Stimulated activated CD8-positive, alpha-beta memory T cell treated with anti-CD3 and anti-CD28 coated beads, Interleukin-15, amount 100 ng/mL, for 24 hours (primary cell): ENCODE data around the gene ADAMTSL4.

ENCODE experiments used
- DNase-seq: peaks from one replicate; pipeline ENCODE4 v3.0.0-alpha.2; 2020; ENCODE audit warnings: low read depth

ADAMTSL4 gene

DNA sequence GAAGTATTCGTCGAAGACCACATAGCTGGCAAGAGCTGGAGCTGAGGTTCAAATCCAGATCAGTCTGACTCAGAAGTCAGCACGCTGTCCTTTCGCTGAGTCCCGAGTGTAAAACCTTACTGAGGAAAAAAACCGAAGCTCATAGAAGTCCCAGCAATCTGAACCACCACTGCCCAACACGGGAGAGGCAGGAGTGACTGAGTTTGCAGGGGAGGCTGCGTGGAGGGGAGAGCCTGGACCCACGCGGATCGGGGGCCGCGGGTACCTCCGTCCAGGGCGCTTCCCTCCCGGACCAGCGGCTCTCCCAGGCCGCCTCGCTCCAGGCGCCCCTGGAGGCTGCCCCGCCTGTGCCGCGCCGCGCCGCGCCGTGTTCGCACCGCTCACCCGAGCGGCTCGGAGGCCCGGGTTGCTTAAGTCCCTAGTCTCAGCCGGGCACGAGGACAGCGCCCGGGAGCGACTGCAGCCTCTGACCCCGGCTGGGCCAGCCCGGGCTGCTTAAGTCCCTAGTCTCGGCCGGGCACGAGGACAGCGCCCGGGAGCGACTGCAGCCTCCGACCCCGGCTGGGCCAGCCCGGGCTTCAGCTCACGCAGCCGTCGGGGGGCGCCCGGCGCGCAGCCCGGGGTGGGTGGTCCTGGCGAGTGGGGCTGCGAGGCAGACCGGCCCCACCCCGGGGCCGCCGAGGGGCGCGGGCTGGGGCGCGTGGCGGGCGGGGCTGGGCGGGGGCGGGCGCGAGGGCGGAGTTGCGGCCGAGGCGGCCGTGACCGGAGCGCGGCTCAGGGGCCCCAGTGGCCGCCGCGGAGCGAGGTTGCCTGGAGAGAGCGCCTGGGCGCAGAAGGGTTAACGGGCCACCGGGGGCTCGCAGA lies at the start of gene ADAMTSL4:
Gene ADAMTSL4, plus strand, starts transcription at position 777 of the 864 bp plus-strand sequence. CDS start 2,881 bp downstream, outside the sequence.
- no peak for DNase-seq

DNA sequence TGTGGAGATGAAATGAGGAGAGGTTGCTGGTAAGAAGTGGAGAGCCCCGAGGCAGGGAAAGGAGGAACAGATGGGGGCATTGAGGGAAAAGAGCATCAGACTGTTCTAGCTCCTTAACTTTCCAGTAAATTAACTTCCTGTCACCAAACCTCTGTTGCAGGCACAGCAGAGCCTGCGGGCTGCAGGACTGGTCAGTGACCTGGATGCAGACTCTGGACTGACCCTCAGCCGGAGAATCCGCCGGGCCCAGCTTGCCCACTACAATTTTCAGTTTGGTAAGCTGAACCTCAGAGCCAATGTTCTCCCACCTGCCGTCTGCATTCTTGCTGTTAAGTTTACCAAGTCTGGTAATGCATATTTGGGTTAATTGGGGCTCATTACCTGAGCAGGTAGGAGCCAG lies 43.8 kb upstream of the ADAMTSL4 start:
- DNase-seq, result no peak

DNA sequence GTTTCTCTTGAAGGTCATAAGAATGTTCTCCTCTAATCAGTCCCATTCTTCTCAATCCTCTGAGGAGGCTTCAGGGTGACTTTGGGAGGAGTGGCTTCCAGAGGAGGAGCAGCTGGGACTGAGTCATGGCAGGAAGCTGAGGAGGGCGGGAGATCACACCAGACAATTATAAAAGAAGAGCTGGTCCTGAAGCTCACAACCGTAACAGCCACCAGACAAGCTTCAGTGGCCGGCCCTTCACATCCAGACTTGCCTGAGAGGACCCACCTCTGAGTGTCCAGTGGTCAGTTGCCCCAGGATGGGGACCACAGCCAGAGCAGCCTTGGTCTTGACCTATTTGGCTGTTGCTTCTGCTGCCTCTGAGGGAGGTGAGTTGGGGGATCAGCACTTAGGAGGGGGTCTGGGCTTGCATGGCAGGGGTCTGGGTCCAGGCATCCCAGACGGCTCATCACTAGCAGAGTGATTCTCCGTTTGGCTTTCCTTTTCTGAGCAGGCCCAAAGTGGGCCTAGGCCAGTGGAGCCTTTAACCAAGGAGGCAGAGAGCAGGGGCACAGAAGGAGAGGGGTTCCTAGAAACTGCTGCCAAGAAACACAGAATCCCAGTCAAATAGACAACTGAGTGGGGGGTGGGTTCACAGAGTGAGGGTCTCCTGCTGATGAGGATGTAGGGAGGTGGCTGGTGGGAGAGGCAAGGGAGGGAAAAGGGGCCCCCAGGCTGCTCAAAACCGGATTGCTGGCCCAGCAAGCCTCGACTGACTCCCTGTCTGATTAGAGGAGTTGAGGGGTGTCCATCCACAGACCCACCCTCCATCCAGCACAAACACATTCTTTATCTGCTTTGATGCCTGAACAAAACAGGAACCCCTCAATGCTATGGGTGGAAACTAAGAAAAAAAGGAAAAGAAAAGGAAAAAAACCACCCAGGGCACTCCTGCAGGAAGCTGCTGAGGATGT lies 41.0 kb upstream of the ADAMTSL4 start, which contains the start of gene ECM1:
Gene ECM1, plus strand, starts transcription at position 198 of the 953 bp plus-strand sequence. Its CDS starts 101 bp downstream, at position 299.
- no peak for DNase-seq

DNA sequence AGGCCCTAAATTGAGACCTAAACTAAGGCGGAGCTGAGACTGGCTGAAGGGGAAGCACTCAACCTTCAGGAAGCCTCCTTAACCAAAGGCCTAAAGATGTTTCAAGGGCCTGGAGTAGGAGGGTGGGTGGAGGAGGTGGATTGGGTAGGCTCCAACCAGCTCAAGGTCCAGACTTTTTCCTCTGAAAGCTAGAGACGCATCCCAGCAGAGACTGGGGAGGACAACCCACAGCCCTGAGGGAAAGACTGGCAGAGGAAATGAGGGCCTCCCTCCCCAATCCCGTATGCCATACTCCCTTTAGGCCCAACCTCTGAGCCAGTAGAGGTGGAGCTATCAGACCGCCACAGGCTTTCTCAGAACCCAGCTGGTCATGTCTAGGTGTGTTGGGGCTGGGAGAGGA lies 40.2 kb upstream of the ADAMTSL4 start:
- no peak for DNase-seq

DNA sequence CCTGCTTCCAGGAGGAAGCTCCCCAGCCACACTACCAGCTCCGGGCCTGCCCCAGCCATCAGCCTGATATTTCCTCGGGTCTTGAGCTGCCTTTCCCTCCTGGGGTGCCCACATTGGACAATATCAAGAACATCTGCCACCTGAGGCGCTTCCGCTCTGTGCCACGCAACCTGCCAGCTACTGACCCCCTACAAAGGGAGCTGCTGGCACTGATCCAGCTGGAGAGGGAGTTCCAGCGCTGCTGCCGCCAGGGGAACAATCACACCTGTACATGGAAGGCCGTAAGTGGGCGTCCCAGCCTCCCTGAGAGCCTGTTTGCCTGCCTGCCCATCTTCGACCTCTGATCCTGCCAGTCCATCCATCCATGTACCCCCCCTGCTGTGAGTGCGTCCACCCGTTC lies 37.7 kb upstream of the ADAMTSL4 start:
- DNase-seq, result no peak

DNA sequence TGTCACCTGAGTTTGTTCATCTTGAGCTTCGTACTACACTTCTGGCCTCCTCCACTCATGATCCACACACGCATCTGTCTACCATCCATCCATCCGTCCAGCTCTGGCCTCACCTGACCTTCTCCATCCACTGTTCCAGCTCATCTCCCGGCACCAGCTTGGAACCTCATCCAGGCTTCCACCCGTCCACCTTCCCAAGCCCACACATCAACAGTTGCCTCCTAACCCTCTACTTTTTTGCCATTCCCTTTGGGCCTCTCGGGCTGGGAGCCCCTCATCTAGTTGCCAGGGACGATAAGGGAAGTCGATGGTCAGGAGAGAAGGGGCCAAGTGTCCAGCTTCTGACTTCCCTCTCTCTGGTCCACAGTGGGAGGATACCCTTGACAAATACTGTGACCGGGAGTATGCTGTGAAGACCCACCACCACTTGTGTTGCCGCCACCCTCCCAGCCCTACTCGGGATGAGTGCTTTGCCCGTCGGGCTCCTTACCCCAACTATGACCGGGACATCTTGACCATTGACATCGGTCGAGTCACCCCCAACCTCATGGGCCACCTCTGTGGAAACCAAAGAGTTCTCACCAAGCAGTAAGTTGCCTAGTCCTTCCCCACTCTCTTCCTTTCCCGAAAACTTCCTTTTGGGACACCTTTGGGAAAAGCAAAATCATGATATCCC lies 37.1 kb upstream of the ADAMTSL4 start:
- no peak for DNase-seq

DNA sequence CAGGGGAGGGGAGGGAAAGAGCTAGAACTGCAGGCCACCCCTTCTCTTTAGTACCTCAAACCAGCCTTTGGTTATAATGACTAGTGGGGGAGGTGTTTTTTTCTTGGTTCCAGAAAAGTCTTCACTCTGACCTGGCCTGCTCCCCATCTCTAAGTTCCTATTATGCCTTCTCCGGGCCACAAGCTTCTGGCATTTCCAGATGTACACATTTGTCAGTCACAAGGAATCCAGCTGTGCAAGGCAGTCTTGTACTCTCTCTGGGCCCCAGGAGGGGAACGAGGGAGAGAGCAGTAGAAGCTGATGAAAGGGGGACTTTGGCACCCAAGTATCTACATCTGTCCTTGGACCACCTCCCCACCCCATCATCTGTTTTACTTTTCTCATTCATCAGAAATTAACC lies 36.4 kb upstream of the ADAMTSL4 start:
- no peak for DNase-seq

DNA sequence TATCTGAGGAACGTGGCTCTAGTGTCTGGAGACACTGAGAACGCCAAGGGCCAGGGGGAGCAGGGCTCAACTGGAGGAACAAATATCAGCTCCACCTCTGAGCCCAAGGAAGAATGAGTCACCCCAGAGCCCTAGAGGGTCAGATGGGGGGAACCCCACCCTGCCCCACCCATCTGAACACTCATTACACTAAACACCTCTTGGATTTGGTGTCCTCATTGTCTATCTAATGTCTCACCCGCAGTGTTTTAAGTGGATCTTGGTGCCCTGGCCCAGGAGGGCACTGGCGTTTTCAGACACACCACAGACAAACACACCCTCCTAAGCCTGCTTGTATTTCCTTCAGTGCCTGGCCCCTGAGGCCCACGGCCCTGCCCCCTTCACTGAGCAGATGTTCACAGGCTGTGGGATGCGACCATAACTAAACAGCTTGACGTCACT lies 35.8 kb upstream of the ADAMTSL4 start:
- DNase-seq, result no peak

DNA sequence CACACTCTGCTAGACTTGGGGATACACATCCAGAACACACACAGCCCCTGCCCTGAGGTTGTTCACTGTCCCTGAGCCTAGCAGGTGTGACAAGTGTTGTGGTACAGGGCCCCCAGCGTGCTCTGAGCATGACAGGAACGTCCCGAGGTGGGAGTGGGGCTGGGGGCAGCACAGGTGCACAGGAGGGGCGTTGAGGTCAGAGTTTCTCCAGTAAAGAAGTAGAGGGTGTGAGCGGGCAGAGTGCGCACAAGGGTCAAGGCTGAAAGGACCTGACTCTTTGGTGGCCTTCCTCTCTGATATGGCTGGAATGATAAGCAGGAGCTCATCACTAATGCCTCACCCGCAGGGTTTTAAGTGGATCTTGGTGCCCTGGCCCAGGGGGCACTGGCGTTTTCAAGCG lies 34.9 kb upstream of the ADAMTSL4 start:
- no peak for DNase-seq

DNA sequence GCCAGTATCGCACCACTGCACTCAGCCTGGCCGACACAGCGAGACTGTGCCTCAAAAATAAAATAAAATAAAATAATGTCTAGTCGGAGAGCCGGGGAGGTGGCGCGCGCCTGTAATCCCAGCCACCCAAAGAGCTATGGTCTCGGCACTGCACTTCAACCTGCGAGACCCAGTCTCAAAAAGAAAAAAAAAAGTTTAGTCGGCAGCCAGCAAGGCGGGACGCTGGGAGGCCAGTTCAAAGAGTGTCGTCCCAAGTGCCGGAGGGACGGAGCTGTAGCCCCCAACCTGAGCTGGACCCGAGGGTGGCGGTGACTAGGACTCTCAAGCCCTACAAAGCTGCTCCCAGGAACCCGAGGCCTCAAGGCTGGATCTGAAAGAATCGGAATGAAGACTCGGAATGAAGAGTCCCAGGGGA lies 34.3 kb upstream of the ADAMTSL4 start:
- no peak for DNase-seq

DNA sequence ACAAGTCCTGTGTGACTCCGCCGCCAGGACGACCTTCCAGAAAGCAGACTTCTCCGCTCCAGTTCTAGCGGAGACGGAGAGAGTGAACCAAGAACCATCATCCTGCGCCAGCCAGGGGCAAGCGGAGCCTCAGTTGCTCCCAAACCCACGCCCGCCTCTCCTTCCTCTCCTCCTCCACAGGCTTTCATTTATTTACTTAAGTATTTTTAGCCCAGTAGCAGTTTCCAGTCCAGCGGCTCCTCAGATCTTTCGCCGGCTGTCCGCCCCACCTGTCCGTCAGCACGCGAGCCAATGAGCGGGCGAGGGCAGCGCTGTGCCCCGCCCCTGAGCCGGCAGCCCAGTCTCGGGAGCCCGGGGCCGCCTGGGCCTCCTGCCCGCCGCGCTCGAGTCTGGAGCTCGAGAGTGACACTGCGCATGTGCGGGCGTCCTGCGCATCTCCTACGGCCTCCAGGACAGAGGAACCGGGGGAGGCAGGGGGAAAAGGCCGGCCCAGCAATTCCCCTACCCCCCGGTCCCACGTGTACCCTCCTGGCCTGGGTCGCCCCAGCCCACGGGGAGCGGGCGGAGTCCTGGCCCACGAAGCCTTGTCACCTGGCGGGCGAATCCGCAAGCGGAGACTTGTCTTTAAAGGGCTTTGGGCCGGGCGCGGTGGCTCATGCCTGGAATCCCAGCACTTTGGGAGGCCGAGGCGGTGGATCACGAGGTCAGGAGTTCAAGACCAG lies 33.7 kb upstream of the ADAMTSL4 start, which contains the start of gene FALEC:
Gene FALEC, plus strand, starts transcription at position 425 of the 722 bp plus-strand sequence.
- peak; percentile 86 for DNase-seq

DNA sequence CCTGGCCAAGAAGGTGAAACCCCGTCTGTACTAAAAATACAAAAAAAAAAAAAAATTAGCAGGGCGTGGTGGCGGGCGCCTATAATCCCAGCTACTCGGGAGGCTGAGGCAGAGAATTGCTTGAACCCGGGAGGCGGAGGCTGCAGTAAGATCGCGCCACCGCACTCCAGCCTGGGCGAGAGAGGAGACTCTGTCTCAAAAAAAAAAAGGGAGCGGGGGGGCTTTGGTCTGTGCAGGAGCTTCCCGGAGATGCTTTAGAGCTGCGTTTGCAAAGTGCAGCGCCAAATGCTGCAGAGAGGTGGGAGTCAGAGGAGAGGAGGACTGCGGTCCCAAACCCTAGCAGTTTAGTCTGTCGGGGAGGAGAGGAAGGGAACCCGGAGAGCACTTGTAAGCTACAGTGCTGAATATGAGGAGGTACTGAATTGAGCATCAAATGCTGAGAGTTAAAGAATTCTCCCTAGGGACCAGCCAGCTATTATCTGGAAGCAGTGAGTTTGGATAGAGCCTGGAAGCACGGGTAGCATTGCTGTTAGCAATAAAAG lies 33.1 kb upstream of the ADAMTSL4 start:
- DNase-seq, result no peak

DNA sequence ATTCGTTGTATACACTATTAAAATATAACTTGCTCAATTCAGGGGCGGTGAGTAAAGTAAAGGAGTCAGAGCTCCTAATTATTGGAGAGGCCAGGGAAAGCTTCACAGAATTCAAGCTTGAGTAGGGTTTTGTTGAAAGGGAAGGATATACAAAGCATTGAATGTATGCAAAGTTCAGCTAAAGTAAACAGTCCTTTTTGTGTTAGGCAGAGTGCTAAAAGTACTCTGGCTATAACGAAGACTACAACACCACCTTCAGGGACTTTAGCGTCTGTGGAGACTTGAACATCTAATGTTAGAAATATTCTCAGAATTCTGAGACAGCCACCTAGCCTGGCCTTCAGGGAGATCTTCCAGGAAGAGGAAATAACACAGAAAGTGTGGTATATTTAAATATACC lies 32.6 kb upstream of the ADAMTSL4 start:
- DNase-seq, result no peak

DNA sequence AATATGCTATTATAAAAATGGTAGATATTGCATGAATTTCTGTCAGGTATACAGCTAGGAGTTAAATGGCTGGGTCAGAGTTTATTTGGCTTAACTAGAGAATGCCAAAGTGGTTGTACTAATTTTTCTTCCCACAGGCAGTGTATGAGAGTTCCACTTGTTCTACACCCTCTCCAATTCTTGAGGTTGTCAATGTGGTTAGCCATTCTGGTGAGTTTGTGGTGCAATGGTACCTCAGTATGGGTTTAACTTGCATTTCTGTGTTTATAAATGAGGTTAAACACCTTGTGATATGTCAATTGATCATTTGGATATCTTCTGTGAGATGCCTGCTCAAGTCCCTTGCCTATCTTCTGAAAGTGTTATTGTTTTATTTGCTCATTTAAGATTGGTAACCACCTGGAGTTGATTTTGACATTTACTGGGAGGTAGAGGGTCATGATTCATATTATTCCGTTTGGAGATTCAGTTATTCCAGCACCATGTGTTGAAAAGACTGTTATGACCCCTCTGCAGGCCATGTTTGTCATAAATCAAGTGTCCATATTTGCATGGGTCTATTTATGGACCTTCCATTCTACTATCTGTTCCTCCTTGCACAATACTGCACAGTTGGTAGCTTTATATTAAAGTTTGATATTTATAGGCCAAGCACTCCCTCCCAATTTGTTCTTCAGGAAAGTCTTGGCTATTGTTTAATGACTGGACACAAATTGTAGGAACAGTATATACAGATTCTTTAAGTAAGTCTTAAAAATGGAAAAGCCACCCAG lies 27.8 kb upstream of the ADAMTSL4 start:
- DNase-seq, result no peak

DNA sequence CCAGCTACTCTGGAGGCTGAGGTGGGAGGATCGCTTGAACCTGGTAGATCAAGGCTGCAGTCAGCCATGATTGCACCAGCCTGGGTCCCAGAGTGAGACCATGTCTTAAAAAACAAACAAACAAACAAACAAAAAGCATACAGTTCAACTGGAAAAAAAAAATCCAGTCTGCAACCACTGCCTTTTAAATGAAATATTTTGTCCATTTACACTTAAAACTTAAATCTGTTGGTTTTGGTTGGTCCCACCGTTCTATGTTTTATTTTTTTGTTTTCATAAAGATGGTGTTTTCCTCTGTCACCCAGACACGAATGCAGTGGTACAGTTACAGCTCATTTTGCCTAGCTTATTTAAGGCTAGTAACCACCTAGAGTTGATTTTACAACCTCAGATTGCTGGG lies 23.9 kb upstream of the ADAMTSL4 start:
- no peak for DNase-seq

DNA sequence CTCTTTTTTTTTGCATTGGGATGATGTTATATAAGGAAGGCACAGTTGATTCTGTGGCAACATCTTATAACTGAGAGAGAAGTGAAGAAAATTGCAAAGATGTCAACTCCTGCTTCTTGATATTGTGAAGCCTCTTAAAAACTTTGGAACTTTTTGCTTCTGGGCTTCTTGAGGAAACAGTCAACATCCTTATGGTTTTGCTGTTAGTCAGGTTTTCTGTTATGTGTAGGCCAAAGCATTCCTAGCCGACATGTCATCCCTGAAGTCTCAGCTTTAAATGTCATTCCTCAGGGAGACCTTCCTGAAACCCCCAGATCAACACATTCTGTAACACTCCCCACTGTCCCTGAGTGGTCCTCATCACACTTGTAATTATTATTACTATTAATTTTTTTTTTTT lies 21.0 kb upstream of the ADAMTSL4 start:
- no peak for DNase-seq

DNA sequence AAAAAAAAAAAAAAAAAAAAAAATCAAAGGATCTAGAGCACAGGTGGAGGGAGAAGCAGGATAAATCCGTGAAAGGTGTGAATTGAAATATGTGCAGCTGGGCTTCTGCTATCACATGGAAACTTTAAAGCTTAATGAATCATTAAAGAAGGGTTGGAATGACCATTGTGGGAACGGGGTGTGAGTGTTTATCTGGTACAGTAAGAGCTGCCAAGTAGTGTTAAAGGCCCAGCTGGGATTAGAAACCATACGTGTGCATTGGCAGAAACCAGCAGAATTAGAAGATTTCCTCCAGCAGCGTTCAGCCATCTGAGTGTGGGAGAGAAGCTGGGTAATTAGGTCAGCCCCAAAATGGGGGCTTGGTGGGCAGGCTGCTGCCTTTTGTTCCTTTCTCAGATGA lies 20.2 kb upstream of the ADAMTSL4 start:
- DNase-seq, result no peak

DNA sequence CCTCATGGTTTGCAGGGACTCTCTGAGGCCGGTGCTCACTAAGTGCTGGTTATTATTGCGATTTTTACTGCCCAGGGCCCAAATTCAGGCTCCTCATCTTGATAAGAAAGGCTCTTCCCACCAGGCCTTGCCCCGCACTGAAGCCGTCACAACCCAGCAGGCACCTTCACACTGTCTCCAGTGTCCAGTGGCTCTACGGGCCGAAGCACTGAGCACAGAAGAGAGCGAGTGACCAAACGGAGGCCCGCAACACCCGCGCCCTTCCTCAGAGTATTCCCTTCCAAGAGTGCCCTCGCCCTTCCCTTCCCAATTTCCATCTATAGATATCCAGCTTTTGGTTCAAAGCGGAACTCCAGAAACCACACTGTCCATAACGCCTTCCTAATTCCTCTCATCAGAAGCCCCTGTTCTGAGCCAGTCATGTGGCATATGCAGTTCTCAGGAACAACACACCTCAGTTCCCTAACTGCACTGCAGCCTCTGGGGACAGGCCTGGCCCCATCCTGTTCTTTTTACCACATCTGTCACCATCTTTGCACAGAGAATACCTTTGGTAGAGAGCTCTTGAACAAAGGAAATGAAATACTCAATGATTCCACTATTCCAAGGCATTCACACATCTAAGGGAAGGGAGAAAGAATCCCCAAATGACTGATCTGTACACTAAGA lies 18.6 kb upstream of the ADAMTSL4 start:
- DNase-seq, result no peak

DNA sequence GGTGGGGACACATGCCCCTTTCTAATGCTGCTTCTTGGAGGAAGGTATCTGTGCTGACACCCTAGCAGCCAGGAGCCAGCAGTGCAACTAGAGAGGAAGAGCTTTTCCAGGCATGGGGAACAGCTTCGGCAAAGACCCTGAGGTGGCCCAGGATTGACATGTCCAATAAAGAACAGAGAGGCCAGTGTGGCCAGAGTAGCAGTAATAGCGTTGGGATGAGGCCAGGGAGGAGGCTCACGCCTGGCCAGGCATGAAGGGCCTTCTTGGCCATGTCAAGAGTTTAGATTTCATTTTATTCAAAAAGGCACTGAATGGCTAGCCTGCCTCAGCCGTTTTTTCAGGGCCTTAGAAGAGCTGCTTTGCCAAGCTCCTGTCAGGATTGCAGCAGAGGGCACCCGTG lies 16.3 kb upstream of the ADAMTSL4 start:
- no peak for DNase-seq

DNA sequence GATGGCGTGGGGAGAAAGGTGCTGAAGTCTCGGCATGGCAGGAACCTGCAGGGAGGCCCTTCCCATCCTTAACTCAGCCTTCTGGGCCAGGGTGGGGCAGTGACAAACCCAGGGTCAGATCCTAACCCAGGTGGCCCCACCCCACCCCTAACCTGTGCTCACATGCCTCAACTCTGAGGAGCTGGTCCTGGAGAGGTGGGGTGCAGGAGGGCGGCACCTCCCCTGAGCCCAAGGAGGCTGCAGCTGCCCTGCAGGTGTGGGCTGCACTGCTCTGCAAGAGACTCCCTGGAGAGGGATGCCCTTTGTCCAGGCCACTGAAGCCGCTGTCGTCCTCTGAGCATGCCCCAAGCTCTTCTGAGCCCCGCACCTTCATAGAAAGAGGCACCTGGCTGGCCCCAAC lies 15.2 kb upstream of the ADAMTSL4 start:
- no peak for DNase-seq
